Stomach (tissue), 9 donors: ENCODE measurements around the gene SPEN. TPM values are rescaled to one million over a fixed set of nuclear protein-coding genes. Genes with fewer than 3 reads are reported as not detected.
"Not testable (repeated sequence)": the region's sequence is repeated elsewhere in the genome, so short reads cannot be mapped to it uniquely, and the experiment has no call there.

Experiments used
- DNase-seq, 2 donors: peaks; one replicate each; pipeline versions ENCODE4 v3.0.0 to v3.0.0-alpha.2; 2013 to 2019
- H3K27ac ChIP-seq, 5 donors: fragments of 200-600 bp in 4 of 5; sonication (generic) in 4 of 5; one replicate each; pipeline ENCODE4 v1.5.1; 2013 to 2019; ENCODE audit warnings: mild to moderate bottlenecking in 1 of 5, moderate library complexity in 1 of 5
- H3K27me3 ChIP-seq, 3 donors: fragments of 200-600 bp; sonication (generic); one replicate each; pipeline ENCODE4 v1.5.1; 2017 to 2019; ENCODE audit warnings: mixed run types in 1 of 3
- H3K36me3 ChIP-seq, 4 donors: fragments of 200-600 bp; sonication (generic); 1 replicate in 3 of 4; 2 replicates in 1 of 4; pipeline ENCODE4 v1.5.1; 2016 to 2019
- H3K4me1 ChIP-seq, 4 donors: fragments of 200-600 bp; sonication (generic); one replicate each; pipeline ENCODE4 v1.5.1; 2016 to 2019
- H3K4me3 ChIP-seq, 4 donors: fragments of 200-600 bp; sonication (generic) in 3 of 4; one replicate each; pipeline ENCODE4 v1.5.1; 2016 to 2019; ENCODE audit warnings: mild to moderate bottlenecking in 1 of 4
- H3K9me3 ChIP-seq, 4 donors: fragments of 200-600 bp; sonication (generic); one replicate each; pipeline ENCODE4 v1.5.1; 2016 to 2019
- EP300 ChIP-seq: sonication (generic); formaldehyde crosslinking; IDR thresholded peaks from one replicate; pipeline ENCODE4 v1.6.1; 2017; ENCODE audit warnings: antibody characterized with exemption
- POLR2A ChIP-seq, 4 donors: fragments of 450-650 bp; IDR thresholded peaks; one replicate each; pipeline ENCODE4 v1.6.1; 2016; ENCODE audit warnings: antibody characterized with exemption in 4 of 4, control low read depth in 2 of 4, mild to moderate bottlenecking in 1 of 4, moderate library complexity in 1 of 4
- POLR2AphosphoS5 ChIP-seq, 3 donors: sonication (generic); formaldehyde crosslinking; IDR thresholded peaks; one replicate each; pipeline ENCODE4 v1.6.1; 2016; ENCODE audit warnings: antibody characterized with exemption in 3 of 3
- WGBS, 5 donors: extraction: QIAGEN DNeasy Blood & Tissue Kit in 3 of 5; methylation state at CpG; one replicate each; pipeline versions ENCODE4 v1.1.5 to v1.1.7; 2013 to 2018; 5-methylcytosine and 5-hydroxymethylcytosine counted together
- intact Hi-C: fragments of 100-400 bp; cut with DNase I; formaldehyde crosslinking; loops from one replicate; pipeline ENCODE4 v1.15.1; 2023; ENCODE audit warnings: low total_unique reads
- polyA plus RNA-seq, 3 donors: library from polyadenylated mRNA; stranded (reverse); fragments of 200-250 nt; gene quantifications; one replicate each; pipeline ENCODE4 v1.2.3, GENCODE V29; 2013
- total RNA-seq, 5 donors: library from RNA; depleted of rRNA; stranded (reverse); fragments of >200 nt; gene quantifications; one replicate each; pipeline versions ENCODE4 v1.1.0 to v1.2.3, GENCODE V29; 2014 to 2016
- TF ChIP-seq, protein P1 (sequence below), 7 experiments: fragments of 450-650 bp in 4 of 7; fragments of 200-600 bp in 3 of 7; sonication (generic) in 3 of 7; IDR thresholded peaks; one replicate each; pipeline ENCODE4 v1.5.1; 2016 to 2019; ENCODE audit warnings: antibody characterized with exemption in 7 of 7, control low read depth in 2 of 7, mild to moderate bottlenecking in 1 of 7
- donor health status: healthy with polysubstance abuse.
- donor health status: Bipolar disorder and iron deficiency.
- donor health status: healthy.

SPEN gene
- total and polyA plus RNA-seq, 8 donors = 5.6 to 114 (median 28.8) TPM

DNA sequence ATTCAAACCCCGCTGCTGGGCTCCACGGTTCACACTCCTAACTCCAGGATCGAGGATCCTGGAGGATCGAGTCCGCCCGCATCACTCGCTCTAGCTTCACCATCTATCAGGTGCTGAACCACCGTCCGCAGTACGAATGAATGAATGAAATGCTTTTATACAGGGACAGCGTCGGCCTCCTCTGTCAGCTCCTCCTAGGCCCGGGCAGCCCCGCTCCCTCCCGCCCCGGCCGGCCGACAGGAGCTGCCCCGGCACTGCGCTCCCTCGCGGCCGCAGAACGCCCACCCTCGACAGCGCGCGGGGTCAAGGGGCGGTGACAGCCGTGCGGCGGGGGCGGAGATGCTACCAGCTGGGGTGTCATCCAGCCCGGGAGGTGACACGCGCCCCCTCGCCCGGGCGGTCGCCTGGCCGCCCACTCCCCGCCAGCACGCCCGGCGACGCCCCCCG, 127.9 kb downstream of the SPEN start:
- DNase-seq = peak; percentile 31 to 80
- WGBS, 5 donors = 0 to 2% (median 1%) methylated on average over 11 to 47 of the region's 47 CpGs
- Histone ChIP-seq H3K4me1 (peaks cover 11 to 45% (median 29%) of the 10 kb centered on the region in 4 donors), H3K4me3 (peak overlapping the region; percentile 79 to 100 (median 98)), H3K36me3 (peaks cover 8 to 26% (median 20%) of the 10 kb centered on the region in 4 donors), H3K27ac (peak overlapping the region; percentile 59 to 90 (median 84)), H3K9me3 (no peaks in the 10 kb centered on the region), H3K27me3 (no peaks in the 10 kb centered on the region)
- TF ChIP-seq EP300 (no peak), POLR2AphosphoS5 (IDR thresholded peaks at IDR 0.05) (no peak), POLR2A (IDR thresholded peaks at IDR 0.05) (no peak)
- TF ChIP-seq, protein P1, sequence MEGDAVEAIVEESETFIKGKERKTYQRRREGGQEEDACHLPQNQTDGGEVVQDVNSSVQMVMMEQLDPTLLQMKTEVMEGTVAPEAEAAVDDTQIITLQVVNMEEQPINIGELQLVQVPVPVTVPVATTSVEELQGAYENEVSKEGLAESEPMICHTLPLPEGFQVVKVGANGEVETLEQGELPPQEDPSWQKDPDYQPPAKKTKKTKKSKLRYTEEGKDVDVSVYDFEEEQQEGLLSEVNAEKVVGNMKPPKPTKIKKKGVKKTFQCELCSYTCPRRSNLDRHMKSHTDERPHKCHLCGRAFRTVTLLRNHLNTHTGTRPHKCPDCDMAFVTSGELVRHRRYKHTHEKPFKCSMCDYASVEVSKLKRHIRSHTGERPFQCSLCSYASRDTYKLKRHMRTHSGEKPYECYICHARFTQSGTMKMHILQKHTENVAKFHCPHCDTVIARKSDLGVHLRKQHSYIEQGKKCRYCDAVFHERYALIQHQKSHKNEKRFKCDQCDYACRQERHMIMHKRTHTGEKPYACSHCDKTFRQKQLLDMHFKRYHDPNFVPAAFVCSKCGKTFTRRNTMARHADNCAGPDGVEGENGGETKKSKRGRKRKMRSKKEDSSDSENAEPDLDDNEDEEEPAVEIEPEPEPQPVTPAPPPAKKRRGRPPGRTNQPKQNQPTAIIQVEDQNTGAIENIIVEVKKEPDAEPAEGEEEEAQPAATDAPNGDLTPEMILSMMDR (IDR thresholded peaks at IDR 0.05) = no peak
- intact Hi-C loops = no loop called here

DNA sequence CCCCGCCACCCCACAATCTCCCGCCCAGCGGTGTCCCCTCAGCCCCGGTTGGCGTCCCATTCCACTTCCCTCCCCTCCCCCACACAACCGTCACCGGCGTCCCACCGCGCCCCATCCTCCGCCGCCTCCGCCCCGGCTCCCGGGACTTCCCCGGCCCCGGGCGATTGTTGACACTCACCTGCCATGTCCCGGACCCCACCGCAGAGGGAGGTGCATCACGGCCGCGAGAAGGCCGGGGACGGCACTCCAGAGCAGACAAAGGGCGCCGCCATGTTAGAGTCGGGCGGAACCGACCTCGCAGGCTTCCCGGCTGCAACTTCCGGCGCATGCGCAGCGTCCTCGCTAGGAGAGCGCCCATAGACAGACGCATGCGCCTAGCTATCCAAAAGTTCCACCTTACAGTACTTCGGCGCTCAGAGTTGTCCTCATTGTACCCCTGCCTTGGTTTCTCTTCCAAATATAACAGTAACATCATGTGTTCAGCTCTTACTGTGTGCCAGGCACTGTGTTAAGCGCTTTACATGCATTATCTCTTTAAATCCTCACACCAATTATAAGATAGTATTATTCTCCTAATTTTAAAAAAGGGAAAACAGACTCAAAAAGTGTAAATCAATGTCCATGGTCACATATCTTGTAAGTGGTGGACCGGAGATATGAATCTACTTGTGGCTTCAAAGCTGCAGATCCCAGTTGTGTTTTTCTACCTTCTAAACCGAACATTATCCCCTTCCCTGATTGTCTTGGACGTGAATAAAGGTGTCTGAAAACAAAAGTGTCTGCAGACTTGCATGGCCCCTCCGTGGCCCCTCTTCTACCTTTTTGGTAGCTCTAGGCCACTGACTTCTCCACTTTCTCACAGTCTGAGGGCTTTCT, 128.5 kb downstream of the SPEN start, which contains the start of gene ZBTB17:
Gene ZBTB17, minus strand, starts transcription at position 297 of the 876 bp plus-strand sequence. CDS start 27,606 bp downstream, outside the sequence.
- Histone ChIP-seq H3K27me3 (no peaks in the 10 kb centered on the region), H3K4me1 (peaks cover 11 to 45% (median 29%) of the 10 kb centered on the region in 4 donors), H3K36me3 (peaks cover 8 to 19% (median 17%) of the 10 kb centered on the region in 4 donors), H3K9me3 (no peaks in the 10 kb centered on the region), H3K4me3 (peak within 1 kb of the TSS; percentile 79 to 100 (median 98)), H3K27ac (peak within 1 kb of the TSS; percentile 59 to 90 (median 84))
- TF ChIP-seq, protein P1 (IDR thresholded peaks at IDR 0.05) = no peak
- peak in 1 of 4 donors; percentile 40 for TF ChIP-seq POLR2A (IDR thresholded peaks at IDR 0.05)
- peak; percentile 57 to 93 (median 88) for TF ChIP-seq POLR2AphosphoS5 (IDR thresholded peaks at IDR 0.05)
- intact Hi-C loops = no loop called here
- 7 to 38% (median 11%) methylated on average over 10 to 45 of the region's 47 CpGs for WGBS, 5 donors
- DNase-seq = peak; percentile 96 to 98

DNA sequence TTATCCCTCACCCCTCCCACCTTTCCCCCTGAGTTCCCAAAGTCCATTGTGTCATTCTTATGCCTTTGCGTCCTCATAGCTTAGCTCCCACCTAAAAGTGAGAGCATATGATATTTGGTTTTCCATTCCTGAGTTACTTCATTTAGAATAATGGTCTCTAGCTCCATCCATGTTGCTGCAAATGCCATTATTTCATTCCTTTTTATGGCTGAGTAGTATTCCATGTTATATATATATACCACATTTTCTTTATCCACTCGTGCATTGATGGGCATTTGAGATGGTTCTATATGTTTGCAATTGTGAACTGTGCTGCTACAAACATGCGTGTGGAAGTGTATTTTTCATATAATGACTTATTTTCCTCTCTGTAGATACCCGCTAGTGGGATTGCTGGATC, 130.4 kb downstream of the SPEN start:
- intact Hi-C loops, H3K36me3 ChIP-seq, H3K9me3 ChIP-seq, H3K4me3 ChIP-seq, H3K27ac ChIP-seq, DNase-seq, H3K27me3 ChIP-seq: not testable (repeated sequence)
- WGBS, 5 donors = 91 to 97% (median 94%) methylated on average over 4 of the region's 4 CpGs
- peaks cover 11 to 33% (median 29%) of the 10 kb centered on the region in 4 donors for H3K4me1 ChIP-seq

DNA sequence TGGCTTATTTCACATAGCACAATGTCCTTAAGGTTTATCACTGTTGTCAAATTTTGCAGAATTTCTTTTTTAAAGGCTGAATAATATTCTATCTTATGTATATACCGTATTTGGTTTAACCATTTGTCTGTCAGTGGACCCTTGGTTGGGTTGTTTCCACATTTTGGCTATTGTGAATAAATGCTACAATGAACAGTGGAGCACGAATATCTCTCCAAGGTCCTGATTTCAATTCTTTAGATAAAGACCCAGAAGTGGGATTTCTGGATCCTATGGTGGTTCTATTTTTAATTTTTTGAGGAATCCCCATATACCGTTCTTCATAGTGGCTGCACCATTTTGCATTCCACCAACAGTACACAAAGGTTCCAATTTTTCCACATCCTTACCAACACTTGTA, 134.2 kb downstream of the SPEN start:
- DNase-seq = no peak
- TF ChIP-seq POLR2AphosphoS5 (IDR thresholded peaks at IDR 0.05) (no peak), POLR2A (IDR thresholded peaks at IDR 0.05) (no peak), EP300 (no peak)
- TF ChIP-seq, protein P1 (IDR thresholded peaks at IDR 0.05) = no peak
- no peak overlapping the region for H3K4me3 ChIP-seq
- no peak overlapping the region for H3K27ac ChIP-seq
- peaks cover 0 to under 1% (median 0%) of the 10 kb centered on the region in 4 donors for H3K4me1 ChIP-seq
- intact Hi-C loops = no loop called here
- no peaks in the 10 kb centered on the region for H3K9me3 ChIP-seq
- WGBS, 5 donors = 84 to 89% (median 85%) methylated on average over 3 of the region's 3 CpGs
- H3K36me3 ChIP-seq = no peaks in the 10 kb centered on the region
- H3K27me3 ChIP-seq = no peaks in the 10 kb centered on the region
